Activated B cell treated with CpG ODN at 0.5 μM for 24 hours (primary cell): ENCODE data around the gene TRABD. TPM values are rescaled to one million over a fixed set of nuclear protein-coding genes. Genes with fewer than 3 reads are reported as not detected.
A peak's percentile ranks its signal among the peaks of the same experiment; 100 is the strongest.

Experiments used
- ATAC-seq: fragments of 200-7000 bp; cut with Tn5 transposase; one replicate; pipeline ENCODE4 v1.10.0; 2021; ENCODE audit warnings: low read depth, mild to moderate bottlenecking, moderate library complexity
- CTCF ChIA-PET: fragments of 350-600 bp; sonication (Branson Sonifier 250); formaldehyde crosslinking; loops from one replicate; lab custom pipeline; 2021; ENCODE audit warnings: antibody characterized with exemption; lab: Charles Lee
- POLR2A ChIA-PET: fragments of 350-600 bp; sonication (Branson Sonifier 250); formaldehyde crosslinking; loops from one replicate; lab custom pipeline; 2021; ENCODE audit warnings: antibody characterized with exemption; lab: Charles Lee
- DNase-seq: peaks from one replicate; pipeline ENCODE4 v3.0.0; 2022
- H3K27ac Mint-ChIP-seq: one replicate; pipeline ENCODE4 v1.8.0; 2020; ENCODE audit warnings: mixed read lengths
- H3K27me3 Mint-ChIP-seq: one replicate; pipeline ENCODE4 v1.8.0; 2021; ENCODE audit warnings: mixed read lengths
- H3K36me3 Mint-ChIP-seq: one replicate; pipeline ENCODE4 v1.8.0; 2021; ENCODE audit warnings: low read depth, mixed read lengths
- H3K4me1 Mint-ChIP-seq: one replicate; pipeline ENCODE4 v1.8.0; 2021; ENCODE audit warnings: mixed read lengths
- H3K4me3 Mint-ChIP-seq: one replicate; pipeline ENCODE4 v1.8.0; 2020; ENCODE audit warnings: mild to moderate bottlenecking, mixed read lengths
- H3K9me3 Mint-ChIP-seq: one replicate; pipeline ENCODE4 v1.8.0; 2020; ENCODE audit warnings: mixed read lengths
- intact Hi-C: fragments of 100-400 bp; cut with micrococcal nuclease; formaldehyde crosslinking; loops from one replicate; pipeline ENCODE4 v1.15.1; 2024
- total RNA-seq: library from RNA; stranded (reverse); gene quantifications from 2 replicates; pipeline ENCODE4 v1.2.3, GENCODE V29; 2022
- TF ChIP-seq, protein P1 (sequence below): fragments of 200-600 bp; IDR thresholded peaks from one replicate; pipeline ENCODE4 v1.8.0; 2022; ENCODE audit warnings: antibody characterized with exemption, mild to moderate bottlenecking

The TRABD gene
- total RNA-seq, 1 donor from 2014 or later, result 86.4 TPM

DNA sequence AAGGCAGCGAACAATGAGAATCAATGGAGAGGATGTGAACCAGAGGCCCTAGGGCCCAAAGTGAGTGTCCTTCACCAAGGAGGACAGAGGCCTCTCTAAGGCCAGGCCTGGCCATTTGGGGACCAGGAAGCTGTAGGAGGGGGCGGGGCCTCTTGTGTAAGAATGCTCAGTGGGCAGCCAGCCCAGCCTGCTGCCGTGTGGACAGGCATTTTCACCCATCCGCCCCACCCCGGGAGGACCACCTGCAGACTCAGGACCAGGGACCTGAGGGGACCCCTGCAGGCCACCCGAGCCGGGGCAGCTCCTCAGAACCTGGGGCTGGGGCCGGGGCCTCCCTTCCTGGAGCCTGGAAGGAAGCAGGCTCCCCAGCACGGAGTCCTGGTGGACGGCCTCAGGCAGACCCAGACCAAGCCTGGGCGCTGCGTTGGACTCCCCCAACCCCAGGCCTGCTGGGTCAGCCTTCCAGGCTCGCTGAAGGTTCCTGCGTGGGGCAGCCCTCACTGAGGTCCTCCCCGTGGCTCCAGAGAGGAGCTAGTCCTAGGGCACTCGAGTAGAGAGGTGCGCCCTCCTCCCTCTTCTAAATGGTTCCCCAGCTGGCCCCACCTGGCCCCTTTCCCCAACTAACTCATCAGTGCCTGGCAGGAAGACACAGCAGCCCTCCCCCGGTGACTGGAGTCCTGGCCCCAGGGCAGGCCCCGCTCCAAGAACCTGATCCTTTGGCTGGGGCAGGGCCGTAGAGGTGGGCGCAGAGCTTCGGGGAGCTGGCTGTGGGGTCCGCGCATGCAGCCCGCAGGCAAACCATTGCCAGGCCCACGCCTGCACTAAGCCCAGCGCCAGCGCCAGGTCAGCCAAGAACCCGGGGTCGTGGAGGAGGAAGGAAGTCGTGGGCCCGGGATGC is 1.5 kb upstream of the TRABD start:
- ChIA-PET POLR2A (interaction anchor here (0.6 to 1.2 kb wide), 2 partner anchors 8 to 172 kb away, joined by 3 to 5 read pairs; partner anchors contain the start of gene IL17REL), CTCF (no interaction called here)
- TF ChIP-seq, protein P1, sequence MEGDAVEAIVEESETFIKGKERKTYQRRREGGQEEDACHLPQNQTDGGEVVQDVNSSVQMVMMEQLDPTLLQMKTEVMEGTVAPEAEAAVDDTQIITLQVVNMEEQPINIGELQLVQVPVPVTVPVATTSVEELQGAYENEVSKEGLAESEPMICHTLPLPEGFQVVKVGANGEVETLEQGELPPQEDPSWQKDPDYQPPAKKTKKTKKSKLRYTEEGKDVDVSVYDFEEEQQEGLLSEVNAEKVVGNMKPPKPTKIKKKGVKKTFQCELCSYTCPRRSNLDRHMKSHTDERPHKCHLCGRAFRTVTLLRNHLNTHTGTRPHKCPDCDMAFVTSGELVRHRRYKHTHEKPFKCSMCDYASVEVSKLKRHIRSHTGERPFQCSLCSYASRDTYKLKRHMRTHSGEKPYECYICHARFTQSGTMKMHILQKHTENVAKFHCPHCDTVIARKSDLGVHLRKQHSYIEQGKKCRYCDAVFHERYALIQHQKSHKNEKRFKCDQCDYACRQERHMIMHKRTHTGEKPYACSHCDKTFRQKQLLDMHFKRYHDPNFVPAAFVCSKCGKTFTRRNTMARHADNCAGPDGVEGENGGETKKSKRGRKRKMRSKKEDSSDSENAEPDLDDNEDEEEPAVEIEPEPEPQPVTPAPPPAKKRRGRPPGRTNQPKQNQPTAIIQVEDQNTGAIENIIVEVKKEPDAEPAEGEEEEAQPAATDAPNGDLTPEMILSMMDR, result no peak
- Mint-ChIP-seq H3K9me3 (no peaks in the 10 kb centered on the region), H3K27me3 (peaks cover 9% of the 10 kb centered on the region), H3K4me1 (peaks cover 37% of the 10 kb centered on the region), H3K36me3 (peaks cover 2% of the 10 kb centered on the region), H3K4me3 (peak overlapping the region; percentile 78), H3K27ac (no peak overlapping the region)
- intact Hi-C loops, result loop anchor here (2.0 kb wide), 1 partner anchor 17 kb away; the partner anchor contains the start of gene SELENOO
- no peak for ATAC-seq
- DNase-seq, result no peak

DNA sequence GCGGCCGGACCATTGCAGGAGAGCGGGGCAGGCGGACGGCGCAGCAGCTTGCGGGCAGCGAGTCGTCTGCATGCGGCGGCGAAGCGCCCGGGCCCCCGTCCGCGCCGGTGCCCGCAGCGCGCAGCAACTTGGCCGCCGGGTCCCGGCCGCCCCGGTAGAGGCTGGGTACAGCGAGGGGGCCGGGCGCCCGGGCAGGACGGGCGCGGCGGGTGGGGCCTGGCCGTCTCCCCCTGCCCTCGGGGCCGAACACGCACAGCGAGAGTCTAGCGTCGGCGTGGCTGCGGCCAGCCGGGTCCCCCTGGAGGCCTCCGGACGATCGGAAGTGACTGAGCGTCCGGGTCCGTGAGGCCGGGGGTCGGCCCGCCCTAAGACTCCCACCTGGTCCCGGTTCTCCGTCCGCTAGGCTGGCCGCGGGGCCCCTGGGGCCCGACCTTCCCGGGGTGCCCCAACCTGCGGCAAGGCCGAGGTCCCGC is 775 bp upstream of the TRABD start:
- ATAC-seq (no peak), DNase-seq (no peak)
- Mint-ChIP-seq H3K4me1 (peaks cover 39% of the 10 kb centered on the region), H3K4me3 (peak overlapping the region; percentile 78), H3K36me3 (peaks cover 2% of the 10 kb centered on the region), H3K9me3 (no peaks in the 10 kb centered on the region), H3K27me3 (peaks cover 4% of the 10 kb centered on the region), H3K27ac (no peak overlapping the region)
- intact Hi-C loops, result loop anchor here (1.0 to 2.0 kb wide), 2 partner anchors 12 to 16 kb away; partner anchors contain the start of gene SELENOO
- TF ChIP-seq, protein P1, result no peak
- ChIA-PET CTCF (no interaction called here), POLR2A (interaction anchor here (0.6 to 1.2 kb wide), 4 partner anchors 8 to 66 kb away, joined by 3 to 5 read pairs (median 4); partner anchors contain the start of gene HDAC10)

DNA sequence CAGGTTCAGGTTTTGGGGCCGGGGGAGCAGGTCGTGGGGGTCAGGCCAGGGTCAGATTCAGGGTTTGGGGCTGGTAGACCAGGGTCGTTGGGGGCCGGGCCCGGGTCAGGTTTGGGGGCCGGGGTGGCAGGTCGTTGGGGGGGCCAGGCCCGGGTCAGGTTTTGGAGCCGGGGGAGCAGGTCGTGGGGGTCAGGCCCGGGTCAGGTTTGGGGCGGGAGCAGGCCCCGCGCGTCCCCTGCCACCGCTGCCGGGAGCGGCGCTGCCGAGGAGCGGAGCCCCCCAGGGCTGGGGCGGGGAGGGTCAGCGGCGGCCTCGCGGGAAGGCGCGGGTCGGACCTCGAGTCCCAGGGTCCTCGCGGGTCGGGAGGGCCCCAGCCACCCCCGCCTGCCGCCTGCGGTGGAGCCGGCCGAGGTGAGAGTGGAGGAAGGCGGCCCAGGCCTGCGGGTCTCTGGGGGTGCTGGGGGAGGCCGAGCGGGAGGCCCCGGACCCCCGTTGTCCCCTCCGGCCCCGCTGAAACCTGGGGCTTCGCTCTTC is 535 bp downstream of the TRABD start:
- H3K4me3 Mint-ChIP-seq, result peak overlapping the region; percentile 93
- peaks cover 49% of the 10 kb centered on the region for H3K4me1 Mint-ChIP-seq
- no peak for DNase-seq
- no peaks in the 10 kb centered on the region for H3K9me3 Mint-ChIP-seq
- ATAC-seq, result no peak
- peak overlapping the region; percentile 84 for H3K27ac Mint-ChIP-seq
- H3K27me3 Mint-ChIP-seq, result peaks cover 2% of the 10 kb centered on the region
- peaks cover 3% of the 10 kb centered on the region for H3K36me3 Mint-ChIP-seq
- ChIA-PET CTCF (interaction anchor here (0.8 to 0.9 kb wide), 2 partner anchors 20 to 37 kb away, joined by 3 read pairs; no protein-coding TSS in a partner anchor), POLR2A (interaction anchor here (0.7 to 1.6 kb wide), 7 partner anchors 10 to 255 kb away, joined by 3 to 12 read pairs (median 4); partner anchors contain the start of genes HDAC10 and SELENOO)
- intact Hi-C loops, result no loop called here
- TF ChIP-seq, protein P1, result no peak

DNA sequence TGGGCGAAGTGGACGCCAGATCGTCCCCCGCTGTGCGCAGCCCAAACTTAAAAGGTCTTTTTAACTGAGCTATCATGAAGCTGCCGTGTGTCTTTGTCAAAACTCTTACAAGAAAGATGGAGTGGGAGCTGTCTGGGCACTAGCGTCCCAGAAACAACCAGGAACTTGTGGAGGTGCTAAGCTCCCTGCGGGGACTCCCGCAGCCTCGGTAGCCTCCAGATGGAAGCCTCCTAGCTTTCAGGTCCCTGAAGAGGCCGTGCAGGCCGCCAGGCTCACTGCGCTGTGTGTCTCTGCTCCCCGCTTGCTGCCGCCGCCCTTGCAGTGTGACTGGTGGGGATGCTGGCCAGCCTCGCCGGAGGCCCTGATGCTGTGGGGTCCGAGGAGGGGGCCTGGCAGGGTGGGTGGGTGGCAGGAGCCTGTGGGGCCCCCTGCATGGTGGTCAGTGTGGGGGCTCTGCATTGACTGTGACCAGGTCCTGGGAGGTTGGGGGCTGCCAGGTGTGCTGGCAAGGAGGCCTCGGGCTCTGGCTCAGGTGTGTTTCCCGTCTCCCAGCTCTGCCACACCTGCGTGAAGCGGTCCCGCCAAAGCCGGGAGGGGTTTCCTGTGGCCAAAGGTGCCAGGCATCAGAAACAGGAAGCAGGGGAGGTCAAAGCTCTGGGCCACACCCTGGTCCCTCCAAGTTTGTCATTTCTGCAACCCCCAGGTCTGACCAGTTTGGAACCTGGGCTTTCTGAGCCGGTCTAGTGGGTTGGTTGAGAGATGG is 1.2 kb downstream of the TRABD start:
- H3K4me1 Mint-ChIP-seq, result peaks cover 56% of the 10 kb centered on the region
- CTCF ChIA-PET, result interaction anchor here (0.8 to 0.9 kb wide), 2 partner anchors 19 to 37 kb away, joined by 3 read pairs; no protein-coding TSS in a partner anchor
- intact Hi-C loops, result no loop called here
- POLR2A ChIA-PET, result interaction anchor here (0.5 to 1.6 kb wide), 17 partner anchors 9 to 352 kb away, joined by 3 to 12 read pairs (median 4); partner anchors contain the start of genes HDAC10, SCO2 and SELENOO
- TF ChIP-seq, protein P1, result no peak
- peak overlapping the region; percentile 84 for H3K27ac Mint-ChIP-seq
- H3K36me3 Mint-ChIP-seq, result peaks cover 3% of the 10 kb centered on the region
- DNase-seq (no peak), ATAC-seq (no peak)
- H3K27me3 Mint-ChIP-seq, result peaks cover 2% of the 10 kb centered on the region
- H3K4me3 Mint-ChIP-seq, result peak overlapping the region; percentile 93
- no peaks in the 10 kb centered on the region for H3K9me3 Mint-ChIP-seq
